HEK293 (cell line): ENCODE data around the gene CFL1.

ENCODE experiments used
- CTCF ChIA-PET: fragments of 350-600 bp; formaldehyde crosslinking; extraction: SDS; loops from one replicate; lab custom pipeline; 2021; ENCODE audit warnings: antibody characterized with exemption; lab: Yijun Ruan, JAX
- POLR2A ChIA-PET: fragments of 300-600 bp; formaldehyde crosslinking; extraction: SDS; loops from one replicate; lab custom pipeline; 2020; ENCODE audit warnings: antibody characterized with exemption, inconsistent platforms; lab: Yijun Ruan, JAX
- H3K27ac ChIP-seq: fragments of 200-500 bp; sonication (Bioruptor generic); 2 replicates; pipeline ENCODE4 v1.5.1; 2014; ENCODE audit warnings: low read depth, low read length, control low read depth, inconsistent platforms; ENCODE audit errors: extremely low read depth
- H3K36me3 ChIP-seq, 2 experiments: fragments of 200-500 bp in 1 of 2; sonication (Bioruptor generic) in 1 of 2; 1 replicate in 1 of 2; 2 replicates in 1 of 2; pipeline ENCODE4 v1.5.1; 2014 to 2017; ENCODE audit warnings: inconsistent platforms in 2 of 2, low read length in 2 of 2; ENCODE audit not compliant: control insufficient read depth in 2 of 2, insufficient read depth in 1 of 2
- H3K4me1 ChIP-seq: fragments of 200-500 bp; sonication (Bioruptor generic); 2 replicates; pipeline ENCODE4 v1.5.1; 2014; ENCODE audit warnings: mild to moderate bottlenecking, low read length, inconsistent platforms; ENCODE audit not compliant: control insufficient read depth, insufficient read depth
- H3K4me3 ChIP-seq: 2 replicates; pipeline ENCODE4 v1.5.1; 2011; ENCODE audit warnings: low read depth, mild to moderate bottlenecking, control low read depth, low read length, moderate library complexity
- H3K9me3 ChIP-seq: fragments of 200-500 bp; sonication (Bioruptor generic); 2 replicates; pipeline ENCODE4 v1.5.1; 2014; ENCODE audit warnings: low read depth, low read length, inconsistent platforms; ENCODE audit not compliant: control insufficient read depth, insufficient read depth
- SETDB1 ChIP-seq: IDR thresholded peaks from one replicate; pipeline ENCODE4 v1.6.1; 2017; ENCODE audit warnings: mild to moderate bottlenecking, low read length, moderate library complexity, mixed read lengths; ENCODE audit not compliant: insufficient read length
- ZBTB1 ChIP-seq: fragments of 450-650 bp; formaldehyde crosslinking; IDR thresholded peaks from 2 replicates; pipeline ENCODE4 v1.5.1; 2016; ENCODE audit warnings: missing biosample characterization, missing genetic modification characterization
- ZNF121 ChIP-seq: fragments of 450-650 bp; formaldehyde crosslinking; IDR thresholded peaks from 2 replicates; pipeline ENCODE4 v1.5.1; 2016; ENCODE audit warnings: missing biosample characterization, missing genetic modification characterization
- ZNF174 ChIP-seq: fragments of 450-650 bp; formaldehyde crosslinking; IDR thresholded peaks from 2 replicates; pipeline ENCODE4 v1.5.0; 2017; ENCODE audit warnings: missing biosample characterization, mild to moderate bottlenecking, missing genetic modification characterization
- ZNF24 ChIP-seq: fragments of 450-650 bp; formaldehyde crosslinking; IDR thresholded peaks from 2 replicates; pipeline ENCODE4 v1.5.1; 2016; ENCODE audit warnings: missing biosample characterization, missing genetic modification characterization
- ZNF350 ChIP-seq: fragments of 450-650 bp; formaldehyde crosslinking; IDR thresholded peaks from 2 replicates; pipeline ENCODE4 v1.5.0; 2017; ENCODE audit warnings: missing biosample characterization, mild to moderate bottlenecking, missing genetic modification characterization
- ZNF514 ChIP-seq: fragments of 450-650 bp; formaldehyde crosslinking; IDR thresholded peaks from 2 replicates; pipeline ENCODE4 v1.5.1; 2016; ENCODE audit warnings: missing biosample characterization, missing genetic modification characterization
- ZNF596 ChIP-seq: fragments of 450-650 bp; IDR thresholded peaks from 2 replicates; pipeline ENCODE4 v1.5.0; 2018; ENCODE audit warnings: missing biosample characterization, mild to moderate bottlenecking, missing genetic modification characterization, moderate library complexity
- ZNF621 ChIP-seq: fragments of 450-650 bp; formaldehyde crosslinking; IDR thresholded peaks from 2 replicates; pipeline ENCODE4 v1.5.1; 2017; ENCODE audit warnings: missing biosample characterization, missing genetic modification characterization
- ZNF629 ChIP-seq: fragments of 450-650 bp; formaldehyde crosslinking; IDR thresholded peaks from 2 replicates; pipeline ENCODE4 v1.5.1; 2017; ENCODE audit warnings: missing biosample characterization, missing genetic modification characterization
- ZNF701 ChIP-seq: fragments of 450-650 bp; formaldehyde crosslinking; IDR thresholded peaks from 2 replicates; pipeline ENCODE4 v1.5.1; 2016; ENCODE audit warnings: missing biosample characterization, missing genetic modification characterization
- ZNF76 ChIP-seq: fragments of 450-650 bp; formaldehyde crosslinking; IDR thresholded peaks from 2 replicates; pipeline ENCODE4; 2016; ENCODE audit warnings: low read depth, missing biosample characterization, missing genetic modification characterization, borderline replicate concordance
- TF ChIP-seq, protein P1 (sequence below): fragments of 450-650 bp; formaldehyde crosslinking; IDR thresholded peaks from 2 replicates; pipeline ENCODE4 v1.5.1; 2016; ENCODE audit warnings: missing biosample characterization, missing genetic modification characterization
- TF ChIP-seq, protein P2 (sequence below): fragments of 450-650 bp; formaldehyde crosslinking; IDR thresholded peaks from 2 replicates; pipeline ENCODE4 v1.5.1; 2016; ENCODE audit warnings: missing biosample characterization, missing genetic modification characterization
- TF ChIP-seq, protein P3 (sequence below): sonication (generic); formaldehyde crosslinking; IDR thresholded peaks from 2 replicates; pipeline ENCODE4 v1.8.1; 2022; ENCODE audit warnings: mild to moderate bottlenecking, moderate library complexity, missing genetic modification reagents
- TF ChIP-seq, protein P4 (sequence below): fragments of 450-650 bp; formaldehyde crosslinking; IDR thresholded peaks from 2 replicates; pipeline ENCODE4 v1.5.1; 2016; ENCODE audit warnings: missing biosample characterization, missing genetic modification characterization, borderline replicate concordance
- TF ChIP-seq, protein P5 (sequence below): fragments of 450-650 bp; formaldehyde crosslinking; IDR thresholded peaks from 2 replicates; pipeline ENCODE4; 2016; ENCODE audit warnings: missing biosample characterization, missing genetic modification characterization
- TF ChIP-seq, protein P6 (sequence below): fragments of 450-650 bp; formaldehyde crosslinking; IDR thresholded peaks from 2 replicates; pipeline ENCODE4 v1.5.1; 2016; ENCODE audit warnings: missing biosample characterization, missing genetic modification characterization
- TF ChIP-seq, protein P7 (sequence below): fragments of 450-650 bp; formaldehyde crosslinking; IDR thresholded peaks from 2 replicates; pipeline ENCODE4 v1.5.1; 2017; ENCODE audit warnings: missing biosample characterization, mild to moderate bottlenecking, missing genetic modification characterization, moderate library complexity

Gene CFL1

DNA sequence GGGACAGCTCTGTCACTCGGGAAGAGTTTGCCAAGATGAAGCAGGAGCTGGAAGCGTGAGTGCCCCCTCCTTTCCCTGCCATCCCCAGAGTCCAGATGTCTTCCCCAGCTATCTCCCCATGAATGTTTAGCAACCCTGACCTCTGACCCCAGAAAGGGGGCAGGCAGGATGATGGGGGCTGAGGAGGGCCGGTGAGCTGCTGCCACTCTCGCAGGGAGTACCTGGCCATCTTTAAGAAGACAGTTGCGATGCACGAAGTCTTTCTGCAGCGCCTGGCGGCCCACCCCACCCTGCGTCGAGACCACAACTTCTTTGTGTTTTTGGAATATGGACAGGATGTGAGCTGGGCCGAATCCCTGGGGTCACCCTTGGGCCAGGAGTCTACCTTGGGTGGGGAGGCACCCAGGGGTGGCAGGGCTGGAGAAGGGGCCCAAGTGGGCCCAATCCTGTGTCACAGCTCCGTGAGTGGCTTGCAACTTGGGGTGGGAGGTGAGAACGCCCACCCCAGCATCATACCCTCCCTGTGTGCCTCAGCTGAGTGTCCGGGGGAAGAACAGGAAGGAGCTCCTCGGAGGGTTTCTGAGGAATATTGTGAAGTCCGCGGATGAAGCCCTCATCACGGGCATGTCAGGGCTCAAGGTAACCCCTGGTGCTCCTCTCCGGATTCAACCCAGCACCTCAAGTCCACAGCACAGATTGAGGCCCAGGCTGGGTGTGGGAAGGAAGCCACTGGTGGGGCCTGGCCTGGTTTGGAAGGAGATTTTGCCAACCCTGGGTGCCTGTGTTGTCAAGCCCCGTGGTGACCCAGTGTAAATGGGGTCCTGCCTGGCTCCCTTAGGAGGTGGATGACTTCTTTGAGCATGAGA, 7.5 kb downstream of the CFL1 start (continued):
- TF ChIP-seq, protein P1, sequence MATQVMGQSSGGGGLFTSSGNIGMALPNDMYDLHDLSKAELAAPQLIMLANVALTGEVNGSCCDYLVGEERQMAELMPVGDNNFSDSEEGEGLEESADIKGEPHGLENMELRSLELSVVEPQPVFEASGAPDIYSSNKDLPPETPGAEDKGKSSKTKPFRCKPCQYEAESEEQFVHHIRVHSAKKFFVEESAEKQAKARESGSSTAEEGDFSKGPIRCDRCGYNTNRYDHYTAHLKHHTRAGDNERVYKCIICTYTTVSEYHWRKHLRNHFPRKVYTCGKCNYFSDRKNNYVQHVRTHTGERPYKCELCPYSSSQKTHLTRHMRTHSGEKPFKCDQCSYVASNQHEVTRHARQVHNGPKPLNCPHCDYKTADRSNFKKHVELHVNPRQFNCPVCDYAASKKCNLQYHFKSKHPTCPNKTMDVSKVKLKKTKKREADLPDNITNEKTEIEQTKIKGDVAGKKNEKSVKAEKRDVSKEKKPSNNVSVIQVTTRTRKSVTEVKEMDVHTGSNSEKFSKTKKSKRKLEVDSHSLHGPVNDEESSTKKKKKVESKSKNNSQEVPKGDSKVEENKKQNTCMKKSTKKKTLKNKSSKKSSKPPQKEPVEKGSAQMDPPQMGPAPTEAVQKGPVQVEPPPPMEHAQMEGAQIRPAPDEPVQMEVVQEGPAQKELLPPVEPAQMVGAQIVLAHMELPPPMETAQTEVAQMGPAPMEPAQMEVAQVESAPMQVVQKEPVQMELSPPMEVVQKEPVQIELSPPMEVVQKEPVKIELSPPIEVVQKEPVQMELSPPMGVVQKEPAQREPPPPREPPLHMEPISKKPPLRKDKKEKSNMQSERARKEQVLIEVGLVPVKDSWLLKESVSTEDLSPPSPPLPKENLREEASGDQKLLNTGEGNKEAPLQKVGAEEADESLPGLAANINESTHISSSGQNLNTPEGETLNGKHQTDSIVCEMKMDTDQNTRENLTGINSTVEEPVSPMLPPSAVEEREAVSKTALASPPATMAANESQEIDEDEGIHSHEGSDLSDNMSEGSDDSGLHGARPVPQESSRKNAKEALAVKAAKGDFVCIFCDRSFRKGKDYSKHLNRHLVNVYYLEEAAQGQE = no peak
- TF ChIP-seq ZNF629 (tag by site-specific recombination) (no peak), ZNF76 (tag by site-specific recombination) (no peak)

DNA sequence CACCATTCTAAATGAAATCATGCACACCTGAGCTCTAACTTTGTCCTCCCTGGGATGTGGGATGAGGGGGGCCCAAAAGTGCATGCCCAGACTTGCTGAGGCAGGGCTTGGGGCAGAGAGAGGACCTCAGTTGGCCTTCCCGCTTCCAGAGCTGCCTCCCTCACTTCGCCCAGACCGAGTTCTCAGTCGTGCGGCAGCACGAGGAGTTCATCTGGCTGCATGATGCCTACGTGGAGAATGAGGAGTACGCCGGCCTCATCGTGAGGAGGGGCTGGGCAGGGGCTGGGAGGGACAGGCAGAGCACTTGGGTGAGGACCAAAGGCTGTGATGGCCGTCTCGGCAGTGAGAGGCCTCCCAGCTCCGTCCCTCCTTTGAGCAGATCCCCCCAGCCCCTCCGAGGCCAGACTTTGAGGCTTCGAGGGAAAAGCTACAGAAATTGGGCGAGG, 8.2 kb downstream of the CFL1 start:
- Histone ChIP-seq H3K4me3 (no peak overlapping the region), H3K9me3 (no peaks in the 10 kb centered on the region), H3K4me1 (no peaks in the 10 kb centered on the region), H3K36me3 (peaks cover 0 to 36% of the 10 kb centered on the region in 2 experiments; a peak in 1 of 3 replicates), H3K27ac (no peak overlapping the region)
- ChIA-PET POLR2A (interaction anchor here (1.0 to 4.3 kb wide), 5 partner anchors 8 to 23 kb away, joined by 3 to 33 read pairs (median 3); partner anchors contain the start of genes CFL1, MUS81 and SNX32), CTCF (interaction anchor here (0.8 to 4.5 kb wide), 4 partner anchors 10 to 35 kb away, joined by 3 to 22 read pairs (median 6); partner anchors contain the start of genes MUS81 and SNX32)
- TF ChIP-seq, protein P2, sequence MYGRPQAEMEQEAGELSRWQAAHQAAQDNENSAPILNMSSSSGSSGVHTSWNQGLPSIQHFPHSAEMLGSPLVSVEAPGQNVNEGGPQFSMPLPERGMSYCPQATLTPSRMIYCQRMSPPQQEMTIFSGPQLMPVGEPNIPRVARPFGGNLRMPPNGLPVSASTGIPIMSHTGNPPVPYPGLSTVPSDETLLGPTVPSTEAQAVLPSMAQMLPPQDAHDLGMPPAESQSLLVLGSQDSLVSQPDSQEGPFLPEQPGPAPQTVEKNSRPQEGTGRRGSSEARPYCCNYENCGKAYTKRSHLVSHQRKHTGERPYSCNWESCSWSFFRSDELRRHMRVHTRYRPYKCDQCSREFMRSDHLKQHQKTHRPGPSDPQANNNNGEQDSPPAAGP (tag by site-specific recombination) = no peak
- TF ChIP-seq, protein P3, sequence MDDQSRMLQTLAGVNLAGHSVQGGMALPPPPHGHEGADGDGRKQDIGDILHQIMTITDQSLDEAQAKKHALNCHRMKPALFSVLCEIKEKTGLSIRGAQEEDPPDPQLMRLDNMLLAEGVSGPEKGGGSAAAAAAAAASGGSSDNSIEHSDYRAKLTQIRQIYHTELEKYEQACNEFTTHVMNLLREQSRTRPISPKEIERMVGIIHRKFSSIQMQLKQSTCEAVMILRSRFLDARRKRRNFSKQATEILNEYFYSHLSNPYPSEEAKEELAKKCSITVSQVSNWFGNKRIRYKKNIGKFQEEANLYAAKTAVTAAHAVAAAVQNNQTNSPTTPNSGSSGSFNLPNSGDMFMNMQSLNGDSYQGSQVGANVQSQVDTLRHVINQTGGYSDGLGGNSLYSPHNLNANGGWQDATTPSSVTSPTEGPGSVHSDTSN (CRISPR knock-in tag) = no peak
- TF ChIP-seq ZNF24 (tag by site-specific recombination) (no peak), ZNF514 (no peak), ZNF701 (no peak), ZNF621 (tag by site-specific recombination) (no peak), ZBTB1 (tag by site-specific recombination) (no peak), ZNF174 (tag by site-specific recombination) (no peak), ZNF350 (tag by site-specific recombination) (no peak), ZNF121 (tag by site-specific recombination) (no peak), SETDB1 (no peak), ZNF596 (tag by site-specific recombination) (no peak)
- TF ChIP-seq, protein P4, sequence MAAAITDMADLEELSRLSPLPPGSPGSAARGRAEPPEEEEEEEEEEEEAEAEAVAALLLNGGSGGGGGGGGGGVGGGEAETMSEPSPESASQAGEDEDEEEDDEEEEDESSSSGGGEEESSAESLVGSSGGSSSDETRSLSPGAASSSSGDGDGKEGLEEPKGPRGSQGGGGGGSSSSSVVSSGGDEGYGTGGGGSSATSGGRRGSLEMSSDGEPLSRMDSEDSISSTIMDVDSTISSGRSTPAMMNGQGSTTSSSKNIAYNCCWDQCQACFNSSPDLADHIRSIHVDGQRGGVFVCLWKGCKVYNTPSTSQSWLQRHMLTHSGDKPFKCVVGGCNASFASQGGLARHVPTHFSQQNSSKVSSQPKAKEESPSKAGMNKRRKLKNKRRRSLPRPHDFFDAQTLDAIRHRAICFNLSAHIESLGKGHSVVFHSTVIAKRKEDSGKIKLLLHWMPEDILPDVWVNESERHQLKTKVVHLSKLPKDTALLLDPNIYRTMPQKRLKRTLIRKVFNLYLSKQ (tag by site-specific recombination) = no peak
- TF ChIP-seq, protein P5, sequence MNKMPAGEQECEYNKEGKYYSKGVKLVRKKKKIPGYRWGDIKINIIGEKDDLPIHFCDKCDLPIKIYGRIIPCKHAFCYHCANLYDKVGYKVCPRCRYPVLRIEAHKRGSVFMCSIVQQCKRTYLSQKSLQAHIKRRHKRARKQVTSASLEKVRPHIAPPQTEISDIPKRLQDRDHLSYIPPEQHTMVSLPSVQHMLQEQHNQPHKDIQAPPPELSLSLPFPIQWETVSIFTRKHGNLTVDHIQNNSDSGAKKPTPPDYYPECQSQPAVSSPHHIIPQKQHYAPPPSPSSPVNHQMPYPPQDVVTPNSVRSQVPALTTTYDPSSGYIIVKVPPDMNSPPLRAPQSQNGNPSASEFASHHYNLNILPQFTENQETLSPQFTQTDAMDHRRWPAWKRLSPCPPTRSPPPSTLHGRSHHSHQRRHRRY (tag by site-specific recombination) = no peak
- TF ChIP-seq, protein P6, sequence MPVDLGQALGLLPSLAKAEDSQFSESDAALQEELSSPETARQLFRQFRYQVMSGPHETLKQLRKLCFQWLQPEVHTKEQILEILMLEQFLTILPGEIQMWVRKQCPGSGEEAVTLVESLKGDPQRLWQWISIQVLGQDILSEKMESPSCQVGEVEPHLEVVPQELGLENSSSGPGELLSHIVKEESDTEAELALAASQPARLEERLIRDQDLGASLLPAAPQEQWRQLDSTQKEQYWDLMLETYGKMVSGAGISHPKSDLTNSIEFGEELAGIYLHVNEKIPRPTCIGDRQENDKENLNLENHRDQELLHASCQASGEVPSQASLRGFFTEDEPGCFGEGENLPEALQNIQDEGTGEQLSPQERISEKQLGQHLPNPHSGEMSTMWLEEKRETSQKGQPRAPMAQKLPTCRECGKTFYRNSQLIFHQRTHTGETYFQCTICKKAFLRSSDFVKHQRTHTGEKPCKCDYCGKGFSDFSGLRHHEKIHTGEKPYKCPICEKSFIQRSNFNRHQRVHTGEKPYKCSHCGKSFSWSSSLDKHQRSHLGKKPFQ (tag by site-specific recombination) = no peak
- TF ChIP-seq, protein P7, sequence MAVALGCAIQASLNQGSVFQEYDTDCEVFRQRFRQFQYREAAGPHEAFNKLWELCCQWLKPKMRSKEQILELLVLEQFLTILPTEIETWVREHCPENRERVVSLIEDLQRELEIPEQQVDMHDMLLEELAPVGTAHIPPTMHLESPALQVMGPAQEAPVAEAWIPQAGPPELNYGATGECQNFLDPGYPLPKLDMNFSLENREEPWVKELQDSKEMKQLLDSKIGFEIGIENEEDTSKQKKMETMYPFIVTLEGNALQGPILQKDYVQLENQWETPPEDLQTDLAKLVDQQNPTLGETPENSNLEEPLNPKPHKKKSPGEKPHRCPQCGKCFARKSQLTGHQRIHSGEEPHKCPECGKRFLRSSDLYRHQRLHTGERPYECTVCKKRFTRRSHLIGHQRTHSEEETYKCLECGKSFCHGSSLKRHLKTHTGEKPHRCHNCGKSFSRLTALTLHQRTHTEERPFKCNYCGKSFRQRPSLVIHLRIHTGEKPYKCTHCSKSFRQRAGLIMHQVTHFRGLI (tag by site-specific recombination) = no peak
